NT2/D1 (cell line): ENCODE measurements around the gene SMIM35.

ENCODE experiments used
- DNase-seq: peaks from one replicate; pipeline ENCODE4 v3.0.0-alpha.2; 2011; ENCODE audit warnings: low read depth, low spot score
- H3K27me3 ChIP-seq: 2 replicates; pipeline ENCODE4 v1.6.0; 2011; ENCODE audit warnings: mild to moderate bottlenecking; ENCODE audit not compliant: insufficient read length, insufficient read depth
- H3K36me3 ChIP-seq: 2 replicates; pipeline ENCODE4 v1.6.1; 2011; ENCODE audit warnings: mild to moderate bottlenecking, low read length, mixed read lengths; ENCODE audit not compliant: insufficient read depth, insufficient read length
- H3K4me1 ChIP-seq: 2 replicates; pipeline ENCODE4 v1.5.1; 2011; ENCODE audit not compliant: insufficient read depth, insufficient read length
- H3K4me3 ChIP-seq: 2 replicates; pipeline ENCODE4 v1.5.1; 2011; ENCODE audit warnings: low read depth; ENCODE audit not compliant: insufficient read length
- H3K9ac ChIP-seq: 2 replicates; pipeline ENCODE4 v1.6.0; 2011; ENCODE audit warnings: low read depth; ENCODE audit not compliant: insufficient read length
- H3K9me3 ChIP-seq: 2 replicates; pipeline ENCODE4 v1.5.1; 2011; ENCODE audit warnings: mild to moderate bottlenecking, low read length; ENCODE audit not compliant: insufficient read depth
- SUZ12 ChIP-seq: IDR thresholded peaks from 2 replicates; pipeline ENCODE4 v1.6.1; 2011; ENCODE audit not compliant: insufficient read length, insufficient read depth; ENCODE audit errors: extremely low read depth
- YY1 ChIP-seq: IDR thresholded peaks from 2 replicates; pipeline ENCODE4 v1.6.1; 2011; ENCODE audit not compliant: insufficient read length, insufficient read depth
- ZNF274 ChIP-seq: IDR thresholded peaks from 2 replicates; pipeline ENCODE4 v1.6.1; 2011; ENCODE audit warnings: mild to moderate bottlenecking, low read depth, low read length

SMIM35 gene

DNA sequence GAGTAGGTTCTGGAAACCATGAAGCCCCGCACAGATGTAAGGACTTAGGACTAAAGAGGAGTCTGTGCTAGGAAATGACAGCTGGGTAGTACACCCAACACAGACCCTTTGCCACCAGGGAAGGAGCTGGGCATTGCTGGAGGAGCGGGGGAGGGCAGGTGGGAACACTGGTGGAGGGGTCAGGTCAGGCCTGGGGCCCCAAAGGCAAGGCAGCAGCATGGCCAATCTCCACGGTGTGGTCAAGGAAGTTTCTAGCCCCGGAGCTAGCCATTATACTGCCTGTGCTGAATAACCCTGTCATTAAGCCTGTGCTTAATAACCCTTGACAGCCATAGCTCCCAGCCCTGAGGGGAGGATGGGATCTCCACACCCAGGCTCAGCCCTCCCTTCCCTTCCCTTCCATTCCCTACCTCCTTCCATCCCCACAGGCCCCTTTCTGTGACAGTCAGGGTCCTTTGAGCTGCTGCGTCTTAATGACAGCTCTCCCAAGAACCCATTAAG lies 7.8 kb downstream of the SMIM35 start:
- Histone ChIP-seq H3K4me3 (no peak overlapping the region), H3K9me3 (no peaks in the 10 kb centered on the region), H3K4me1 (peaks cover 14% of the 10 kb centered on the region), H3K36me3 (no peaks in the 10 kb centered on the region), H3K27me3 (no peaks in the 10 kb centered on the region), H3K9ac (no peak overlapping the region)
- no peak for DNase-seq
- TF ChIP-seq YY1 (no peak), ZNF274 (no peak), SUZ12 (no peak)

- peaks cover 14% of the 10 kb centered on the region for H3K4me1 ChIP-seq
- no peaks in the 10 kb centered on the region for H3K27me3 ChIP-seq
- no peaks in the 10 kb centered on the region for H3K36me3 ChIP-seq
- no peak for DNase-seq
- no peak within 1 kb of the TSS for H3K9ac ChIP-seq
- no peak for TF ChIP-seq SUZ12
- no peak for TF ChIP-seq YY1
- no peak for TF ChIP-seq ZNF274
- H3K4me3 ChIP-seq: no peak within 1 kb of the TSS
- no peaks in the 10 kb centered on the region for H3K9me3 ChIP-seq
Observed at GRCh38 chr11:118076754-118077281, 9.9 kb downstream of the SMIM35 start, which contains the start of gene TMPRSS4. Gene TMPRSS4, plus strand, starts transcription at chr11:118077078. Its CDS starts 225 bp downstream, at chr11:118077303.

DNA sequence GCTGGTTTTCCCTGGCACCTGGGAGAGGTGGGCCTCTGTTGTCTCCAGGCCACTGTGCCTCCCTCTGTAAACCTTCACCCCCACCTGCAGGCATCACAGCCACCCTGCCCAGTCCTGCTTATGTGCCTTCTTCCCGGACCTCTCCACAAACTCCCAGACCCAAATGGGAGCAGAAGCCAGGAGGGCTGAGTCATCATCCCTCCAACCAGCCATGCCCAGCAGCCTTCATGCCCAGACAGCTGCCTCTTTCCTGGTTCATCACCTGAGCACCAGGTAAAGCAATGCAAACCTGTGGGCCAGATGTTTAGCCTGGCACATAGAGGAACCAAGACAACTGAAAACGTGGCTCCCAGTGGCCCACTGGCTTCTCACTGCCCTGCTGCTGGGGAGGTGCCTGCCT lies 12.0 kb downstream of the SMIM35 start:
- no peak for TF ChIP-seq ZNF274
- TF ChIP-seq SUZ12: no peak
- no peak for TF ChIP-seq YY1
- Histone ChIP-seq H3K4me3 (no peak overlapping the region), H3K4me1 (peaks cover 11% of the 10 kb centered on the region), H3K27me3 (no peaks in the 10 kb centered on the region), H3K36me3 (no peaks in the 10 kb centered on the region), H3K9me3 (no peaks in the 10 kb centered on the region), H3K9ac (no peak overlapping the region)
- DNase-seq: no peak

DNA sequence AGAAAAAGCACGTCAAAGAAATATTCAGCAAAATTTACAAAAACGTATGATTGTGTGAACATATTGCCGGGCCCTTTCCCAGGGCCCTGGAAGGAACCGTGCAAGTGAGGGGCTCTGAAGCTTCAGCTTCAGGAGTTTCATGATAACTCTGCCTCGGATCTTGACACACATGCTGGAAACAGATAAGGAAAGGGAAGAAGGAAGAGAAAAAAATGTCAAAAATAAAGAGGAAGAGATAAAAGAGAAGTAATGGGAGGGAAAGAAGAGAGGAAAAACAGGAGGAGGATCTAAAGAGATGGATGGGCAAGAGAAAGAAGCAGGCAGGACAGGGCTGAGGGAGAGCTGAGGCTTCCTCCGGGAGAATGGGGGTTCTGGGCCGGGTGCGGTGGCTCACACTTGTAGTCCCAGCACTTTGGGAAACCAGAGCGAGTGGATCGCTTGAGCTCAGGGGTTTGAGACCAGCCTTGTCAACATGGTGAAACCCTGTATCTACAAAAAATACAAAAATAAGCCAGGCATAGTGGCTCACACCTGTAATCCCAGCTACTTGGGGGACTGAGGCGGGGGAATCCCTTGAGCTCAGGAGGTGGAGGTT lies 12.6 kb downstream of the SMIM35 start:
- TF ChIP-seq SUZ12 (no peak), YY1 (no peak), ZNF274 (no peak)
- no peak for DNase-seq

GRCh38 chr11:118073554-118073953 lies 13.2 kb downstream of the SMIM35 start:
- H3K4me3 ChIP-seq: no peak overlapping the region
- peaks cover 6% of the 10 kb centered on the region for H3K4me1 ChIP-seq
- H3K9ac ChIP-seq: no peak overlapping the region
- no peaks in the 10 kb centered on the region for H3K36me3 ChIP-seq
- H3K9me3 ChIP-seq: no peaks in the 10 kb centered on the region
- TF ChIP-seq SUZ12: no peak
- no peak for TF ChIP-seq ZNF274
- TF ChIP-seq YY1: no peak
- no peak for DNase-seq
- H3K27me3 ChIP-seq: no peaks in the 10 kb centered on the region

More for the DNA sequence above, 12.6 kb downstream of the SMIM35 start:
- Histone ChIP-seq H3K27me3 (no peaks in the 10 kb centered on the region), H3K9ac (no peak overlapping the region), H3K4me1 (peaks cover 6% of the 10 kb centered on the region), H3K36me3 (no peaks in the 10 kb centered on the region), H3K9me3 (no peaks in the 10 kb centered on the region), H3K4me3 (no peak overlapping the region)

DNA sequence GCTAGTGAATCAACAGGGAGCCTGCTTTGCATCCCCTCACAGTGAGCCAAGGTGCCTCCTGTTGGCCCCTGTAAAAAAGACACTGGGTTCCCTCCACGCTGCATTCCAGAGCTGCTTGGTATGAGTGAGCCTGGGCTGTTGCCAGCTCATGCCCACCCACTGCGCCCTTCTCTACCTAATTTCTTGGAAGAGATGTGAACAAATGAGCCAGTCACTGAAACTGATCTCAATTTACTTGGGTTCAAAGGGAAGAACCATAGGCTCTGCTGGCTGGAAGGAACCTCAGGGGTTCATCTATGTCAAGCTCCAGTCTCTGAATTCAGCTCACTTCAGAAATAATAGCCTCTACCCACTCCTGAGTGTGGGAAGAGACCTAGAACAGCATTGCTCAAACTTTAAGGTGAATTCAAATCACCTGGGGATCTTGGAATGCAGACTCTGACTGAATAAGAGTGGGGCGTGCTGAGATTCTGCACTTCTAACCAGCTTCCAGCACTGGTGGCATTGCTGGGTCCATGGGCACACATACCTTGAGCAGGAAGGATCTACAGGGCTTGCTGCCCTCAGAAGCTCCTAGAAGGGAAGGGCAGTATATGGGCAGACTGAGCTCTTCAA lies 15.2 kb downstream of the SMIM35 start:
- no peaks in the 10 kb centered on the region for H3K27me3 ChIP-seq
- no peak overlapping the region for H3K4me3 ChIP-seq
- no peaks in the 10 kb centered on the region for H3K36me3 ChIP-seq
- no peaks in the 10 kb centered on the region for H3K9me3 ChIP-seq
- DNase-seq: no peak
- H3K9ac ChIP-seq: no peak overlapping the region
- TF ChIP-seq YY1 (no peak), SUZ12 (no peak), ZNF274 (no peak)
- H3K4me1 ChIP-seq: no peaks in the 10 kb centered on the region

- no peak overlapping the region for H3K4me3 ChIP-seq
- no peaks in the 10 kb centered on the region for H3K4me1 ChIP-seq
- no peaks in the 10 kb centered on the region for H3K27me3 ChIP-seq
- no peak for DNase-seq
- no peaks in the 10 kb centered on the region for H3K36me3 ChIP-seq
- H3K9ac ChIP-seq: no peak overlapping the region
- TF ChIP-seq YY1: no peak
- TF ChIP-seq SUZ12: no peak
- TF ChIP-seq ZNF274: no peak
- H3K9me3 ChIP-seq: no peaks in the 10 kb centered on the region
Observed at GRCh38 chr11:118068945-118069612, 17.7 kb downstream of the SMIM35 start.
